Measurements from ENCODE around the gene SMYD3.

GRCh38 chr1:246554201-246554600, 47.1 kb upstream of the SMYD3 start:
- TF ChIP-seq CTCF (conservative IDR thresholded peaks at IDR 0.05 in 1 of 2, IDR thresholded peaks at IDR 0.05 in 1 of 2; ENCODE audit: low read depth in 1 of 2, low read length in 2 of 2) (no peak), EZH2 (IDR thresholded peaks at IDR 0.05; ENCODE audit: low read length, missing control alignments) (no peak)
